ENCODE measurements around the gene ELMO3. TPM values are rescaled to one million over a fixed set of nuclear protein-coding genes. Genes with fewer than 3 reads are reported as not detected.
A peak's percentile ranks its signal among the peaks of the same experiment; 100 is the strongest.

ELMO3 gene
- total and polyA plus RNA-seq, 2 of the 13 experiments (the other 11 are each of a cell fraction or from before 2014, with no cell fraction given) = 2.6 to 4.0 TPM

- TF ChIP-seq ZHX2 (IDR thresholded peaks at IDR 0.05; ENCODE audit: low read depth) (peak; percentile 93), ZHX2 (CRISPR knock-in tag; IDR thresholded peaks at IDR 0.05; ENCODE audit: borderline replicate concordance) (no peak; the same call in 1 of the 2 replicates), ZSCAN29 (CRISPR knock-in tag; conservative IDR thresholded peaks at IDR 0.05) (no peak; the same call in 1 of the 2 replicates), ZNF317 (CRISPR knock-in tag; IDR thresholded peaks at IDR 0.05) (0 out of 2 replicates have a peak, but pooled peaks have one; percentile 58), ZNF350 (CRISPR knock-in tag; IDR thresholded peaks at IDR 0.05; ENCODE audit: borderline replicate concordance, low read depth) (peak; percentile 88; the same call in 1 of the 2 replicates), ZMAT3 (CRISPR knock-in tag; conservative IDR thresholded peaks at IDR 0.05) (no peak; the same call in 1 of the 2 replicates), ZNF747 (CRISPR knock-in tag; IDR thresholded peaks at IDR 0.05; ENCODE audit: borderline replicate concordance) (no peak; the same call in 1 of the 2 replicates), U2AF1 (optimal IDR thresholded peaks at IDR 0.05; ENCODE audit: low read depth, low read length) (peak; percentile 76), NKX3-1 (CRISPR knock-in tag; IDR thresholded peaks at IDR 0.05) (no peak), EEA1 (CRISPR knock-in tag; IDR thresholded peaks at IDR 0.05; ENCODE audit: borderline replicate concordance) (peak; percentile 72; the same call in 1 of the 2 replicates), ZBTB33 (CRISPR knock-in tag; IDR thresholded peaks at IDR 0.05) (no peak), THRA (CRISPR knock-in tag; IDR thresholded peaks at IDR 0.05; ENCODE audit: borderline replicate concordance) (peak; percentile 75; the same call in 1 of the 2 replicates), EHMT2 (IDR thresholded peaks at IDR 0.05; ENCODE audit: borderline replicate concordance, low read depth, low read length) (no peak), ZNF30 (CRISPR knock-in tag; IDR thresholded peaks at IDR 0.05) (no peak), TBL1XR1 (IDR thresholded peaks at IDR 0.05; ENCODE audit: borderline replicate concordance, low read length, partially characterized antibody) (peak; percentile 15)
- TF ChIP-seq, protein P1, sequence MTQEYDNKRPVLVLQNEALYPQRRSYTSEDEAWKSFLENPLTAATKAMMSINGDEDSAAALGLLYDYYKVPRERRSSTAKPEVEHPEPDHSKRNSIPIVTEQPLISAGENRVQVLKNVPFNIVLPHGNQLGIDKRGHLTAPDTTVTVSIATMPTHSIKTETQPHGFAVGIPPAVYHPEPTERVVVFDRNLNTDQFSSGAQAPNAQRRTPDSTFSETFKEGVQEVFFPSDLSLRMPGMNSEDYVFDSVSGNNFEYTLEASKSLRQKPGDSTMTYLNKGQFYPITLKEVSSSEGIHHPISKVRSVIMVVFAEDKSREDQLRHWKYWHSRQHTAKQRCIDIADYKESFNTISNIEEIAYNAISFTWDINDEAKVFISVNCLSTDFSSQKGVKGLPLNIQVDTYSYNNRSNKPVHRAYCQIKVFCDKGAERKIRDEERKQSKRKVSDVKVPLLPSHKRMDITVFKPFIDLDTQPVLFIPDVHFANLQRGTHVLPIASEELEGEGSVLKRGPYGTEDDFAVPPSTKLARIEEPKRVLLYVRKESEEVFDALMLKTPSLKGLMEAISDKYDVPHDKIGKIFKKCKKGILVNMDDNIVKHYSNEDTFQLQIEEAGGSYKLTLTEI (CRISPR knock-in tag; conservative IDR thresholded peaks at IDR 0.05) = no peak
Measured at GRCh38 chr16:67183627-67184452, 15.1 kb upstream of the ELMO3 start, which contains the start of gene MATCAP1 (continued).

Data from HepG2 (cell line).